ENCODE data around the gene SCNM1.

SCNM1 gene, protein sequence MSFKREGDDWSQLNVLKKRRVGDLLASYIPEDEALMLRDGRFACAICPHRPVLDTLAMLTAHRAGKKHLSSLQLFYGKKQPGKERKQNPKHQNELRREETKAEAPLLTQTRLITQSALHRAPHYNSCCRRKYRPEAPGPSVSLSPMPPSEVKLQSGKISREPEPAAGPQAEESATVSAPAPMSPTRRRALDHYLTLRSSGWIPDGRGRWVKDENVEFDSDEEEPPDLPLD

DNA sequence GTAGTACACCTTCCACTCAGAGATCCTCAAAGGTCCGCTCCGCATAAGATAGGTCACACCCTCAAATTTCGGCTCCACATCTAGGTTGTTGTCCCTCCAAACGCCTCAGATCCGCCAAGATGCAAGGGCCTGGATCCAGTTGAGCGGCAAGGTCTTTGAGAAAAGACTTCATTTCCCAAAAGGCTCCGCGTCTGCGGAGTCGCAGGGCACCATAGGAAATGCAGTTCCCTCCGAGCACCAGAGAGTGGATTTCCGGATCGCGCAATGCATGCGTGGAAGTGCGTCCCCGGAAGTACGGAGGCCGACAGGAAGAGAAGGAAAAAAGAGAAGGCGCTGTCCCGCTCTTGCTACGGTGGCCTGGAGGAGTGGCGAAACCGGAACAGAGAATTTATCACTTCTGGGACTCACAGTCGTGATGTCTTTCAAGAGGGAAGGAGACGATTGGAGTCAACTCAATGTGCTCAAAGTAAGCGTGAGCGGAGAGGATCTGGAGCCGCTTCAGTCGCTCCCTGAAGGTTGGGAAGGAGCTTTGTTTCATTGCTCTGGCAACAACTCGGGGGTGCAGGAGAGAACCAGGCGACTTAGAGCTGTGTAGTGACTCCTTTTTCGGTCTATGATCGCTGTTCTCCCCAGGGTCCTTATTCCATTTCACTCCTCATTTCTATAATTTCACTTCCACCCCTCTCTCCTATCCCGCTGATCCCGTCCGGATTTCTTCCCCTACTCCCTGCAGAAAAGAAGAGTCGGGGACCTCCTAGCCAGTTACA is at the start of gene SCNM1, which contains the start of gene LYSMD1:
Gene SCNM1 (plus strand): TSS at position 407 of the 767 bp plus-strand sequence. CDS start 9 bp downstream, at position 416.
Gene LYSMD1 (minus strand): TSS at position 165 of the 767 bp plus-strand sequence. CDS start 644 bp downstream, outside the sequence.
- ATAC-seq, result peak; percentile 96
- peak; percentile 94 for DNase-seq

DNA sequence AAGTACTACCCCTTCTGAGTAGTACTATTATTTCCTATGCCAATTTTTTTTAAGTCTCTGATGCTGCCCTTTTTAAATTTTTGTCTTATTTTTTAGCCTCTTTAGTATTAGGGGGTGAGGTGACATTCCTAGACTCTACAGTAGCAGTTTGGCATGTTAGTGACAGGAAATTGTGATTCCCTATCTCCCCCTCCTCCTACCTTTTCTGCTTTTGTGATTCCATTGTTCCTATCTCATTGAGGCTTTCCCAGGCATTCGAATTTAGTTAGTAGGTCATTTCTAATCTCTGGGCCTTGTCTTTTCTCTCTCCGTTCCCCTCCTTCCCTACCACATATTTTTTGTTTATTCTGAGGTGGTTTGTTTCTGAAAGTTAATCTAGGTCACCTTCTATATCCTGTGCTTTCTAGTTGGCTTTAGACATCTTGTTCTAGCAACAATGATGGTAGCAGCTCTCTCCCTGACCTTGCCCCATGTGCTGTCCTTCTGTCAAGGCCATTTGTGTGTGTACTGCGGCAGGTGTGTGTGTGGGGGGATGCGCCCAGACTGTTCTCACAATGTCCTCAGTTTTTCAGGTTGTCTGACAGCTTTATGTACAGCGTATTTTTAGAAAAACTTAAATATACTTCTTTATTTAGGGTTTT is 41.1 kb upstream of the SCNM1 start:
- ATAC-seq (no peak), DNase-seq (no peak)

- ATAC-seq (no peak), DNase-seq (no peak)
These were observed 37.1 kb upstream of the SCNM1 start for GRCh38 chr1:151128800-151129199.

GRCh38 chr1:151130987-151131586 is 34.9 kb upstream of the SCNM1 start:
- DNase-seq (peak; percentile 86), ATAC-seq (peak; percentile 98)

DNA sequence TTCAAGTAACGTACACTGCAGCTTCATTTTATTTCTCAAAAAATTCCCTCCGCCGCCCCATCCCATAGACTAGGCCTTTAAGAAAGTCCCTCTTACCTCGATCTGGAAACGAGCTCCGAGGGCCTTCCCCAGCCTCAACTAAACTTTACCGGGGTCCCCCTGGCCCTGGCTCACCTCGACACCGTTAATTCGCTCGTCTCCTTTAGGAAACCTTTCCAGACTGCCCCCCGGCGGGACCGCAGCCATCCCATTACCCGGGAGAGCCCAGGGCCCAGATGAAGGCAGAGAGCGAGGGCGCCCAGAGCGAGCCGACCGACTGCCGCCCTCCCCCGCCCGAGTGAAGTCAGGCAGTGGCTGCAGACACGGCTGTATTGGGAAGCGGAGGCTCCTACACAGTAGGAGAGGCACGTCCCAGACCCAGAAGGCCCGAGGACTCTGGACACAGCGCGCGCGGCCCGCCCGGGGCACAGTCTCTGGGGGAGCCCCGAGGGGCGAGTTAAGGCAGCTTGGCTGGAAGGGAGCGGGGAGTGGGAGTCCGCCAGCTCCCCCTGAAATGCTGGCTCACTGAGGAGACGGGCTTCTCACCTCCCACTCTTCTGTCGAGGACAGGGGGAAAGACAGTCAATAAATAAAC is 34.1 kb upstream of the SCNM1 start:
- ATAC-seq (no peak), DNase-seq (no peak)

- no peak for ATAC-seq
- no peak for DNase-seq
These were observed 33.5 kb upstream of the SCNM1 start for GRCh38 chr1:151132335-151133017.

DNA sequence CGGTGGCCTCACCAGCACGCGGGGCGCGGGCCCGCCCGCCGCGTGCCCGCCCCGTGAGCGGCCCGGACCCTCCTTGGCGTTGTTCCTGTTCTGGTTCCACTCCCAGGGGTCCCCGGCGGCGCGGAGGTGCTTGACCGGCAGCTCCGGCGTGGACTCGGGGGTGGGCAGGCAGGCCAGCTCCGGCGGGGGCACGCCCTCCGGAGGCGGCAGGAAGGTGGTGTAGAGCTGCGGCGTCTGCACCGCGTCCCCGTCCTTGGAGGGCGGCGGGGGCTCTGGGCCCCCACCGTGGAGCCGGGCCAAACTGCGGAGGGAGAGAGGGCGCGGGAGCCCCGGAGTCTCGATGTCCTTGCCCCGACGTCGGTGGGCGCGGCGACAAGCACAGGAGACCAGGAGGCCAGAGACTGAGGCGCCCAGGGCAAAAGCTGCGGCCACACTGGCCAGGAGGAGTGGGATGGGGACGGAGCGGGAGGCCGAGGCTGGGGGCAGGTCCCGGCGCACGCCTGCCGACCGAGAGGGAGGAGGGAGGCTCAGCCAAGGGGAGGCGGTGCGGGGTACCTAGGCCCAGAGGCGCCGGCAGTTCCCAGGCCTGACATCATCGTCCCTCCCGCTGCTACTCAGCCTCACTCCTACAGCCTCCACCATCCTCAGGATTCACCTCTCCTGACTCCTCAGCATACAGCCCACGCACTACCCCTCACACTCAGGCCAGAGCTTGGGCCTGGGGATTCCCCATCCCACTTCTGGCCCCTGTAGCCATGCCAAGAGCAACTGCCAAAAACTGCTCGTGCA is 32.7 kb upstream of the SCNM1 start:
- DNase-seq, result no peak

GRCh38 chr1:151134396-151134795 is 31.5 kb upstream of the SCNM1 start:
- ATAC-seq, result no peak
- DNase-seq, result no peak

More for the DNA sequence above, 32.7 kb upstream of the SCNM1 start:
- no peak for ATAC-seq

DNA sequence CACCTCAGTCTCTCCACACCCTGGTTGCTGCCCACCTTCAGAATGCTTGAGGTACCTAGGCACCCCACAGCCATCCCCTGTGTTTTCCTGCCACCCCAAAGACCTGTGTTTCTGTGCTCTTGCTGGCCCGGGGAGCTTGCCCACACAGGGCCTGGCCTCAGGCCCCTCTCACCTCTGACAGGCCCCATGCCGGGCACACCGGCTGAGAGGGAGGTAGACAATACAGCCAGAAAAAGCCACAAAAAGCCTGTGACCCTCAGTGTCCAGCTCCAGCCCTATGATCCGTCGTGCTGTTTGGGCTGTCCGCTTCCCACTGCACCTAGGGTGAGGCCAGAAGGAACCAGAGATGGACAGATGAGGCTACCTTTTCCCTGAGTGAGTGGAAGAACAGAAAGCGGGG is 31.0 kb upstream of the SCNM1 start:
- DNase-seq (no peak), ATAC-seq (no peak)

DNA sequence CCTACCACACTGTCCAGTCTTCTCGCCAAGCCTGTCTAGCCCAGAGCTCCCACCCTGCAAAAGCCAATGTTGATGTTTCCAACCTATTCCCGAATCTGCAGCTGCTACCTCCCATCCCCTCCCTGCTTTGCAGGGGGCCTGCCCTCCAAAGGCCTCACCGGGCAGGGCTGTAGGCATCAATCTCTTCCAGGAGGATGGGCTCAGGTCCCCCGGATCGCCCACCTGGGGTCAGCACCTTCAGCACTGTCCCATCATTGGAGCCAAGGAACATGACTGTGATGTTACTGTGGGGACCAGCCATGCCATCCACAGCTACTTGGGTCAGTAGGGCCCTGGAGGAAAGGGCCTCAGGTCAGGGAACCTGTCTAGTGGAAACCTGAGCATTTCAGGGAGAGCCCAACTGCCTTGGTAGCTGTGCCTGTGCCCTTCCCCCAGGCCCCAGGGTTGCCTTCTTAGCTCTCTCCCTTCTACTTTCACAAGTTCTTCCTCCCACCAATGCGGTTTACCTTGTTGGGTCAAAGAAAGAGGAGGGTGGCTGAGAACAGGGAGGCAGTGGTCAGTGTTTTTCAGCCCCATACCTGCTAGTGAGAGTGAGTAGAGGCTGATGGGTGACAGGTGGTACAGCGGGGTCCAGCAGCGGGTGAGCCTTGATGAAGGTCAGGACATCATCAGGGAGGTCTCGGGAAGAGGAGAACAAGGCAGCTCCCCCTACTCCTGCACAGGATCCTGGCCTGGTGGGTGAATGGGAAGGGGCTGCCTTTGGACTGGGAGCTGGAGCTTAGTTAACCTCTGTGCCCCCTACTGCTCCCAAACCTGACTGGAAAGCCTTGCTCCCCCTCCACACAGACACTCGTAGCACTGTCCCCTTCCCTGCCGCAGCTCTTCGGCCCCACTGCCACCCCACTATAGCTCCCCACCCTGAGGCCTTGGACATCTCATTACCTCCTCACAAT is 30.2 kb upstream of the SCNM1 start:
- ATAC-seq (no peak), DNase-seq (no peak)

GRCh38 chr1:151137789-151138188 is 28.2 kb upstream of the SCNM1 start:
- DNase-seq (no peak), ATAC-seq (no peak)

DNA sequence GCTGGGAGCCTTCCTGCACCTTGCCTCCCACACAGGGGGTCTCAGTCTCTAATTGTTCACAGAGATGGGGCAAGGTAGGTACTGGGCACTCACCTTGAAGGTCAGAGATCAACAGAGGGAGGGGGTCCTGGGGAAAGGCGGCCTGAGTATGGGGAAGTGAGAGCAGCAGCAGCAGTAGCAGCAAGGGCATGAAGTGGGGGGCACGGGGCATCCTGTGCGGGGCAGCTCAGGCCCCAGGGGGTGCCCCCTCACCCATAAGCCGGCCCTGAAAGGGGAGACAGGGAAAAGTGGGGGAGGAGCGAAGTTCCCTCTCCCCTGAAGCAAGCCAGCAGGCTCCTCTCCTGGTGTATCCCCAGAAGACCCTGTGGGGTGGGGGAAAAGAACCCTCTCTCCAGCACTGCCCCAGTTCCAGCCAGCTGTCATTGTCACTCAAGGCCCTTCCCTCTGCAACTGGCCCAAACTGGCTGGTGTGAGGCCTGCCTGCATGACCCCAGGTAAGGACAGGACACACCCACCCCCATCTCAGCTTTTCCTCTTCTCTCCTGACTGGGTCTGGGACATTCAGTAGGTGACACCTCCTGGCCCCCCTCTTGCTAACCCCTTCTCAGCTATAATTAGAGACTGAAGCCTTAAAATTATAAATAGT is 23.4 kb upstream of the SCNM1 start:
- no peak for ATAC-seq
- no peak for DNase-seq

DNA sequence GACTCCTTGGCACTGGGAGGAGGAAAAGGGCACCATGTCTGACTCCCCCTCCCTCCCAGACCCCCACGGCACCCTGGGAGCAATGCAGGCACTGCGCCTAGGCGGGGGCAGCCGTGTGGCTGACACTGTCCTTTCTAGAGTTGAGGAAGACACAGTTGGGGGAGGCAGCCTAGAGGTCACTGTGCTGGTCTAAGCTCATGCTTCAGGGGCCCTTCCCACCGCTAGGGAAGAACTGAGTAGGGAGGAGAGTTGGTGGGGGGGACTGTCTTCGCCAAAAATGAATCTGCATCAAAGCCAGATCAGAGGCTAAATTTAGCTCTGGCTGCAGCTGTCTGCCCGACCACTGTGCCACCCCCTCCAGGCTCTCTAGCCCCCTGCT is 22.9 kb upstream of the SCNM1 start:
- ATAC-seq, result no peak
- DNase-seq, result no peak

GRCh38 chr1:151143986-151144385 is 22.0 kb upstream of the SCNM1 start:
- DNase-seq (no peak), ATAC-seq (no peak)

- DNase-seq (no peak), ATAC-seq (no peak)
These were observed 21.3 kb upstream of the SCNM1 start for GRCh38 chr1:151144474-151145303.

GRCh38 chr1:151145304-151146071 is 20.5 kb upstream of the SCNM1 start:
- ATAC-seq, result no peak
- DNase-seq, result peak; percentile 30

DNA sequence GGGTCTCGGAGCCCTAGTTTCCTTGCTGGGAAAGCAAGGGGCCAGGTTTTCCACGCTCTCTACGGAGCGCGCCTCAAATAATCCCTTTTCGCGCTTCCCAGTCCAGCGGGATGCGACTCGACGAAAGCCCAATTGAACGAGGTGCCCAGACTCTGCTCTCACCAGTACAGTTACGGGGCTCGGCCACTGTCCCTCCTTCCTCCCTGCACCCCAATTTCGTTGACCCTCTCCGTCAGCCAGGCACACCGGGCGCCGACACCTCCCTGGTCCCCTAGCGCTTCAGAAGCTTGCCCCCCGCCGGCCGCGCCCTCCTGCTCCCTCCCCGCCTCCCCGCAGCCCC is 19.9 kb upstream of the SCNM1 start:
- ATAC-seq, result no peak
- DNase-seq, result no peak
